VCaP (cell line): ENCODE data around the gene DUS3L.

Experiments
- H3K27ac ChIP-seq: fragments of 450-650 bp; 2 replicates; pipeline ENCODE4 v1.5.1; 2017
- TF ChIP-seq, protein P1 (sequence below): fragments of 450-650 bp; conservative IDR thresholded peaks from 2 replicates; pipeline ENCODE4 v1.5.1; 2017; ENCODE audit warnings: mild to moderate bottlenecking, moderate library complexity

The DUS3L gene

DNA sequence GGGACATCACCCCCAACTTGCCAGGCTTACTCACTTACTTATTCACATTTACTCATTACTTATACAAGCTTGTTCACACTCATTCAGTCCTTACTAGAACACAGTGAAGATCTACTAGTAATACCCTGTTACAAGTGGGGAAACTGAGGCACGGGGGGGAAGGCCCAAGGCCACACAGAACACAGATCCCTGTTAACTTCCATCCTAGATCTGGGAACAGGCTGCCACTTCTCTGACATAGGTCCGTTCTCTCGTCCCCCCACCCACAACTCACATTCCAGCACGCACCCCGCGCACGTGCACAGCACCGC is 12.4 kb upstream of the DUS3L start:
- TF ChIP-seq, protein P1, sequence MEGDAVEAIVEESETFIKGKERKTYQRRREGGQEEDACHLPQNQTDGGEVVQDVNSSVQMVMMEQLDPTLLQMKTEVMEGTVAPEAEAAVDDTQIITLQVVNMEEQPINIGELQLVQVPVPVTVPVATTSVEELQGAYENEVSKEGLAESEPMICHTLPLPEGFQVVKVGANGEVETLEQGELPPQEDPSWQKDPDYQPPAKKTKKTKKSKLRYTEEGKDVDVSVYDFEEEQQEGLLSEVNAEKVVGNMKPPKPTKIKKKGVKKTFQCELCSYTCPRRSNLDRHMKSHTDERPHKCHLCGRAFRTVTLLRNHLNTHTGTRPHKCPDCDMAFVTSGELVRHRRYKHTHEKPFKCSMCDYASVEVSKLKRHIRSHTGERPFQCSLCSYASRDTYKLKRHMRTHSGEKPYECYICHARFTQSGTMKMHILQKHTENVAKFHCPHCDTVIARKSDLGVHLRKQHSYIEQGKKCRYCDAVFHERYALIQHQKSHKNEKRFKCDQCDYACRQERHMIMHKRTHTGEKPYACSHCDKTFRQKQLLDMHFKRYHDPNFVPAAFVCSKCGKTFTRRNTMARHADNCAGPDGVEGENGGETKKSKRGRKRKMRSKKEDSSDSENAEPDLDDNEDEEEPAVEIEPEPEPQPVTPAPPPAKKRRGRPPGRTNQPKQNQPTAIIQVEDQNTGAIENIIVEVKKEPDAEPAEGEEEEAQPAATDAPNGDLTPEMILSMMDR, result no peak
- no peak overlapping the region; the same call in 1 of the 2 replicates for H3K27ac ChIP-seq

DNA sequence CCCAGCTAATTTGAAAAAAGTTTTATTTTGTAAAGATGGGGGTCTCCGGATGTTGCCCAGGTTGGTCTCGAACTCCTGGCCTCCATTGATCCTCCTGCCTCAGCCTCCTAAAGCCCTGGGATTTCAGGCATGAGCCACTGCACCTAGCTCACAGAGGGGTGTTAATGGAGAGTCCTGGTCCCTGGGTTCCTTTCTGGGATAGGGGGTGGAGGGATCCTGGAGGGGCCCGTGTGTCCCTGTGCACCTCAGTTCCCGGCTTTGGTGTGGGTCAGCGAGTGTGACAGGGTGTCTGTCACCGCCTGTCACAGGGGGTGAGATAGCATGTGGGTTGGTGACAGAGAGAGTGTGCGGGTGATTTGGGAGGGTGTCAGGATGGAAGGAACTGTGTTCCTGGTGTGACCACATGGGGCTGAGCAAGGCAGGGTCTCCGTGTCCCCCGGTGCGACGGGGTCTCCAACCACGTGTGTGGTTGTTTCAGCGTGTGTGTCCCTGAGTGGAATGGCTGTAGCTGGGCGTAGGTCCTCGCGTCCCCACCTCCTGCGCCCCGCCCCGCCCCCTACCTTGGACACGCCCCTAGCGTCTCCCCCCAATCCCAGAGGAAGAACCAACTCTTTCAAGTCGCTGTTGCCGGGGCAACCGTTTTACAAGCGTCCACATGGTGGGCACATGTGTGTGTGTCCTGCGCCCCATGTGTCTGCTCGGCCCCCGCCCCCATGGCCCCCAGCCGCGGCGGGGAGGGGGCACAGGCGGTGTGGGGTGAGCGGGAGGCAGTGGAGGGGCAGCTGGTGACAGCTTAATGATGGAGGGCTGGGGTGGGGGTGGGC is 11.0 kb upstream of the DUS3L start:
- TF ChIP-seq, protein P1, result no peak
- no peak overlapping the region for H3K27ac ChIP-seq

DNA sequence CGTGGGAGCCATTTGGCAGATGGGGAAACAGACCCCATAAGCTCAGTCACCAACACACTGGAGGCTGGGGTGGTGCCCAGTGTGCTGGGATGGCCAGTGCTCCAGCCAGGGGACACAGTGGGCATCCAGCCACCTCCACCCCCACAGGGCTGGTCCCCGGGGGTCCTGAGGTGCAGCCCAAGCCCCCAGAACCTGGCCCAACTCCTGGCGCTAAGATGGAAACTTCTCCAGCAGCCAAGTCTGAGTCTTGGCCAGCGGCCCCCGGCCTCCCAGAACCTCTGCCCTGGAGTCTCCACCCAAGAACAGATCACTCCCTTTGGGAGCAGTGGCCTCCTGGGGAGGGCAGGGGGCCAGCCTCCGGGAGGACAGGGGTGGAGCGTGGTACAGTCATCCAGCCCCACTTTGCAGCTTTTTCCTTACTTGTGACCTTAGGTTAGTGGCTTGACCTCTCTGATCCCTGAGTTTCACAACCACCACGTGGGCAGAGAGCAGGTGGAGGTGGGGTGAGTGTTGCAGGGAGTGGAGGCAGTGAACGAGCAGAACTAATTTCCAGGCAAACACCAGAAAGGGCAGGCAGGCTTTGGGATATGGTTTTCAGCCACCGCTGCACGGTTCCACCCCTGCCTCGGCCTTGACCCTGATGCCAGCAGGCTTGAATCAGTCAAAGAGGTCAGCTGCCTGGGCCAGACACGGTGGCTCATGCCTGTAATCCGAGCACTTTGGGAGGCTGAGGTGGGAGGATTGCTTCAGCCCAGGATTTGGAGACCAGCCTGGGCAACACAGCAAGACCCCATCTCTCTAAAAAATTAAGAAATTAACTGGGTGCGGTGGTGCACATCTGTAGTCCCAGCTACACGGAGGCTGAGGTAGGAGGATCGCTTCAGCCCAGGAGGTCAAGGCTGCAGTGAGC is 9.7 kb upstream of the DUS3L start:
- TF ChIP-seq, protein P1, result no peak
- H3K27ac ChIP-seq, result no peak overlapping the region

DNA sequence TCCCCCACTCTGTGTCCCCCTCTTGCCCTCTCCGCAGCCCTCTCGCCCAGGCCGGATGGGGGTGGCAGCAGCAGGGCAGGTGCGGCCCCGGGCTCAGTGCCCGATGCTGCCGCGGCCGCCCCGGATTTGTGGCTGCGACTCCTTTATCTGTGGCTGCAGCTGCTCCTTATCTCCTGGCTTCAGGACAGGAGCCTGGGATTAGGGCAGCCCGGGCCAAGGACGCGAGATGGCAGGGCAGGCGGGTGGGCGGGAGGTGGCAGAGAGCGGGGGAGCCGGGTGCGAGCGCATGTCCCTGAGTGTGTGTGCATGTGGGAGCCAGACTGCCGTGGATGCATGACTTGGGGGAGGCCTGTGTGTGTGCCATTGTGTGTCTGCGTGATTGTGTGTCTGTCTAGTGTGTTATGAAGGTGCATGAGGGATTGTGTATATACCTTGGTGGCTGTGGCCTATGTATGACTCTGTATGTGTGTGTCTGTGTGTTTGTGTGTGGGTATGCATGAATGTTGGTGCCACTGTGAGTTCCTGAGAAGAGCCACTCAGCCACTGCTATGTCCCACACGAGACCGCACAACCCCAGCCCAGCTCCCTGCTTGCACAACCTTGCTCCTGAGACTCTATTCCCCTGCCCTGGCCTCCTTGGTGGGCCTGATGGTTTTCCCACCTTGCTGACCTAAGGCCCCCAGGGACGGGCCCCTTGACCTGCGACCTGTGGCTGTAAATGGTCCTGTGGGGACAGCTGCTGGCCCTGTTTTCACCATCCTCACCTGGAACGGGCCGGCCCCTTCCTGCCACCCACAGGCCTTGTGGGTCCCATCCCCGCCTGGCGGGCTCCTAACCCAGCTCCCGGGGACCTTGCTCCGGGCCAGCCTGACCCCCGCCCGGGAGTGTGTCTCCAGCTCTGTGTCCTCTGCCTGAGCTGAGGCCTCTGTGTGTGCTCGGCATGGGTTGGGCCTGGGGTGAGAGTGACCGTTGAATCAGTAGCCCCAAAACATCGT is 8.6 kb upstream of the DUS3L start:
- TF ChIP-seq, protein P1, result no peak
- no peak overlapping the region for H3K27ac ChIP-seq

DNA sequence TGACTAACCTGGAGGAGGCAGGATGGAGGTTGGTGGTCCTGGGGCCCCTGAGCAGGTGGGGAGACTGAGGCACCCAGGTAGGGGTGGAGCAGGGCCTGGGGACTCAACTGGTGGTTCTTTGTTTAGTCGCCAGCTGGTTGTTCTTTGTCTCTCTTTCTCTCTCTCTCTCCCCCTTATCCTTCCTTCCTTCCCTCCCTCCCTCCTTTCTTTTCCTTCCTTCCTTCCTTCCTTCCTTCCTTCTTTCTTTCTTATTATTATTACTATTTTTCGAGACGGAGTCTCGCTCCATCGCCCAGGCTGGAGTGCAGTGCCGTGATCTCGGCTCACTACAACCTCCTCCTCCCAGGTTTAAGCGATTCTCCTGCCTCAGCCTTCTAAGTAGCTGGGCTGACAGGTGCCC is 7.3 kb upstream of the DUS3L start:
- TF ChIP-seq, protein P1, result no peak
- no peak overlapping the region for H3K27ac ChIP-seq

DNA sequence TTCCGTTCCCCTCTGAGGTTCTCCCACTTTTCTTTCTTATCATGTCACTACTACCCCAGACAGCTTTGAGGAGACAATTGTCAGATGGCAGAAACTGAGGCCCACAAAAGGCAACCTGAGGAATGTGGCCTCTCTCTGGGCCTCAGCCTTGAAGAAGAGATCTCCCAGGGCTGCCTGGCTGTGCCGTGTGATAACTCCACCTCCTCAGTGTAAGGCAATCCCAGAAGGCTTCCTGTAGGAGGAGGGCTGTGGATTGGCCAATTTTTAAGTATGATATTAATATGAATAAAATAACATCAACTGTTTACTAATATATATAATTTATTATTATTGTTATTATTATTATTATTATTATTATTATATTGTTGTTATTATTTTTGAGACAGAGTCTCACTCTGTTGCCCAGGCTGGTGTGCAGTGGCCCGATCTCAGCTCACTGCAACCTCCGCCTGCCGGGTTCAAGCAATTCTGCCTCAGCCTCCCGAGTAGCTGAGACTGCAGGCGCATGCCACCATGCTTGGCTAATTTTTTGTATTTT is 4.5 kb upstream of the DUS3L start:
- TF ChIP-seq, protein P1, result no peak
- H3K27ac ChIP-seq, result no peak overlapping the region
